Islet precursor cell (in vitro differentiated cells): Measurements from ENCODE around the gene ADGRE2.
"Not testable (repeated sequence)": the region's sequence is repeated elsewhere in the genome, so short reads cannot be mapped to it uniquely, and the experiment has no call there.

Source experiments
- DNase-seq: peaks from one replicate; pipeline ENCODE4 v3.0.0-alpha.2; 2018

The ADGRE2 gene

GRCh38 chr19:14777645-14778044 is 715 bp downstream of the ADGRE2 start:
- not testable (repeated sequence) for DNase-seq

DNA sequence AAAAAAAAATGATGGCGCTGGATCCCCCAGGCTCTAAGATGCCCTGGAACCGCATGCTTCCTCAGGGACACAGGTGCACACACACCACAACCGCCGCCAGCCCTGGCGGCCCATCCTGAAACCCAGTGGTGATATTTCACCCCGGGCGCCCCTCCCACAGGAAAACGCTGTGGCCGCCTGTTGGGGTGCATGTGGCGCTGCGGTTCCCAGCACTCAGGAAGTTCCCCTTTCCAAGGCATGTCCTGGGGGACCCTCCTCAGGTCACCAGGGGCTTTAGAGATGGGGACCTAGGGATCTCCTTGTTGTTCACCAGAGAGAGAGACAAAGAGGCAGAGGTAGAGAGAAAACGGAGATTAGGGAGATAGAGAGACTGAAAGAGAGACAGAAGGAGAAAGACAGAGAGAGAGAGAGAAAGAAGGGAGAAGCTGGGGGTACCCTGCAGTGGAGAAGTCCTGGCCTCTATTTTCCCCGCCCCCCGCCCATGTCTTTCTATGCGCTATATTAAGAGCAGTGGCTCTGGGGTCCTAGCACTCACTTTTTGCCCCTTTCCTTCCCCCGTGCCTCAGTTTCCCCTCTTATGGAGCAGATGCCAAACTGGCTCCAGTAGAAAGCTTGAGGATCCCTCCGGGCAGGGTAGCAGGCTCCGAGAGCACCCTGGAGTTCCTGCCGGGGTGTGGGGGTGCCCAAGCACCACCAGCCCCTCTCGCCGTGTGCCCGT is 2.3 kb downstream of the ADGRE2 start:
- peak; percentile 28 for DNase-seq

- DNase-seq = not testable (repeated sequence)
Observed at GRCh38 chr19:14775326-14775725, 3.0 kb downstream of the ADGRE2 start.

- DNase-seq = peak; percentile 22
Observed at GRCh38 chr19:14774373-14774772, 4.0 kb downstream of the ADGRE2 start.

- peak; percentile 30 for DNase-seq
Observed at GRCh38 chr19:14773722-14774121, 4.6 kb downstream of the ADGRE2 start.

GRCh38 chr19:14772995-14773394 is 5.4 kb downstream of the ADGRE2 start:
- peak; percentile 1 for DNase-seq

DNA sequence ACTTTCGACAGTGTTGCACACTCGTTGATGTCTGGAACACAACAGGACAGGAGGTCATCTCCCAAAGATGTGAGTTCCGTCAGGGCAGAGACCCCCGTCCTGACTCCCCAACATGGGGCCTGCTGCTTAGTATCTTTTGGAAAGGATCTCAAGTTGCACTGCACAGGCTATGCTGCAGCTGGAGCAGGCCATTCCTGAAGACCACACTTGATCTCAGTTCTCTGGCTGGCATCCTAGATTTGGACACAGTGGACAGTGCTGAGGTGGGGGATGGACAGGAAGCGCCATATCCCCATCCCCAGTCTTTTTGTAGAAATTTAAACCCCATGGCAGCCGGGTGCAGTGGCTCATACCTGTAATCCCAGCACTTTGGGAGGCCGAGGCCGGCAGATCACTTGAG is 5.9 kb downstream of the ADGRE2 start:
- no peak for DNase-seq

GRCh38 chr19:14770944-14771839 is 7.2 kb downstream of the ADGRE2 start:
- peak; percentile 45 for DNase-seq

- peak; percentile 26 for DNase-seq
Observed at GRCh38 chr19:14770136-14770535, 8.2 kb downstream of the ADGRE2 start.

DNA sequence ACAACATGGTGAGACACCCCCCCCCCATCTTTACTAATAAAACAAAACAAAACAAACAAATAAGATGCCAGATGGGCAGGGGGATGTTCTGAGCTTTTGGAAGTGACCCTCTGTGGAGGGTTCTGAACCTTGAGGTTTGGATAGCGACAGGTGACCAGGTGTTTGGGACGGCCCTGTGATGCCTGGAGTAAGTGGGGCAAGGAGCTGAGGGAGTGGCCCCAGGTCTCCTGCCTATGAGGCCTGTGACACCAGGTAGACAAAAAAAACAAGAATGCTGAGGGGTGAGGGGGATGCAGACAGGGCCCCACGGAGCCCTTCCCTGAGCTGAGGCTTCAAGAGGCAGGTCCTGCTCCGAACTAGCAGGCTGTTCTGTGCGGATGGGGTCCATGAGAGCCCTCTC is 9.2 kb downstream of the ADGRE2 start:
- DNase-seq = peak; percentile 29

DNA sequence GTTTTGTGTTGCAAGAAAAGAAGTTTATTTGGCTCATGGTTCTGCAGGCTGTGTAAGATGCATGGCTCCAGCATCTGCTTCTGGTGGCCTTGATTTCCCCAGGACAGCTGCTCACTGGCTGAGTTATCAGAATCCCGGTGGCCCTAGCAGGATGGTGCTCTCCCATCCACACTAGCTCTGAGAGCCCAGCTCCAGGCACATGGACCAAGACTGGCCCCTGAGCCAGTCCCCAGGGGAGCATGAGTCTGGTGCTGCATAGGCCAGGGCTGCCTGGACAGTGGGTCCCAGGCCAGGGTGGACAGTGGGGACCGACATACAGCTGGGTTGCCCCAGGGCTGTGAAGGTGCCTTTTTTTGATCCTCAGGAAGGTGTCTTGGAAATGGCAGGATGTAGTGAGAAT is 10.4 kb downstream of the ADGRE2 start:
- no peak for DNase-seq

GRCh38 chr19:14767466-14767971 is 10.8 kb downstream of the ADGRE2 start:
- no peak for DNase-seq

GRCh38 chr19:14765841-14766240 is 12.5 kb downstream of the ADGRE2 start:
- not testable (repeated sequence) for DNase-seq

GRCh38 chr19:14765403-14765802 is 13.0 kb downstream of the ADGRE2 start:
- DNase-seq = not testable (repeated sequence)

- no peak for DNase-seq
Observed at GRCh38 chr19:14764401-14764800, 14.0 kb downstream of the ADGRE2 start.

DNA sequence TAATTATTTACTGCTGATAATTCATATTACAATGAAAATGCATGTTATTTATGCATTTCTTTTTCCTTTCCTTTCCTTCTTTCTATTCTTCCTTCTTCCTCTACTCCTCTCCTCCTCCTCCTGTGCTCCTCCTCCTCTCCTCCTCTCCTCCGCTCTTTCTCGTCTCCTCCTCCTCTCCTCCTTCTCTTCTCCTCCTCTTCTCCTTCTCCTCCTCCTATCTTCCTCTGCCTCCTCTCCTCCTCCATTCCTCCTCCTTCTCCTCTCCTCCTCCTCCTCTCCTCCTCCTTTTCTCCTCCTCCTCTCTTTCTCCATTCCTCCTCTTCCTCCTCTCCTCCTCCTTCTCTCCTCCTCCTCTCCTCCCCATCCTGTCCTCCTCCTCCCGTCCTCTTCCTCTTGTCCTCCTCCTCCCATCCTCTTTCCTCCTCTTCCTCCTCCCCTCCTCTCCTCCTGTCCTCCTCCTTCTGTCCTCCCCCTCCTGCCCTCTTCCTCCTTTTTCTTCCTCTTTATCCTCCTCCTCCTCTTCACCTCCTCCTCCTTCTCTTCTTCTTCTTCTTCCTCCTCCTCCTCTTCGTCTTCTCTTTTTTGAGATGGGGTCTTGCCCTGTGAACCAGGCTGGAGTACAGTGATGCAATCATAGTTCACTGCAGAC is 14.7 kb downstream of the ADGRE2 start:
- DNase-seq = no peak

- DNase-seq = no peak
Observed at GRCh38 chr19:14762111-14762510, 16.2 kb downstream of the ADGRE2 start.

DNA sequence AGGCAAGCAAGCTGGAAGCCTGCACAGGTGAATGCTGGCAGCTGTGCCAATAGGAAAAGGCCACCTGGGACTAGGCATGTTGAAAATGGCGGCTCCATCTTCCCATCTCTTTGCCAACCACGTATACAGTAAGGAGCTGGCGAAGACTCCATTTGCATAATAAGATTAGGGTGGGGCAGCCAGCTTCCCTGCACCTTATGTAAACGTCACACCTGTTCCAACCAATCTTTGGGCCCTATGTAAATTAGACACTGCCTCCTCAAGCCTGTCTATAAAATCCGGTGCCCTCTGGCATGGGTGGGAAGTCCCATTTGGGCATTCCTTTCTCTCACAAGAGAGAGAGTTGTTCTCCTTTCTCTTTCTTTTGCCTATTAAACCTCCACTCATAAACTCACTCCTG is 16.8 kb downstream of the ADGRE2 start:
- no peak for DNase-seq

DNA sequence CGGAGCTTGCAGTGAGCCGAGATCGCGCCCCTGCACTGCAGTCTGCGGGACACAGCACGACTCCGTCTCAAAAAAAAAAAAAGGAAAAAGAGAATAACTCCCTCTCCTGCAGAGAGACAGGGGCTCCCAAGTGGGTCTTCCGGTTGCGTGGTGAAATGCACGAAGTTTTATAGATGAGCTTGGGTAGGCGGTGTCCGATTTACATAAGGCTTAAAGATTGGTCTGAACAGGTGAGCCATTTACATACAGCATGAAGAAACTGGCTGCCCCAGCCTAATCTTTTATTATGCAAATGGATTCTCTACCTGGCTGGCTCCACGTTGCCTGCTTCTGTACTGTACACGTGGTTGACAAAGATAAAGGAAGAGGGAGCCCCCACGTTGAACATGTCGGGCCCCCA is 19.5 kb downstream of the ADGRE2 start:
- peak; percentile 75 for DNase-seq

DNA sequence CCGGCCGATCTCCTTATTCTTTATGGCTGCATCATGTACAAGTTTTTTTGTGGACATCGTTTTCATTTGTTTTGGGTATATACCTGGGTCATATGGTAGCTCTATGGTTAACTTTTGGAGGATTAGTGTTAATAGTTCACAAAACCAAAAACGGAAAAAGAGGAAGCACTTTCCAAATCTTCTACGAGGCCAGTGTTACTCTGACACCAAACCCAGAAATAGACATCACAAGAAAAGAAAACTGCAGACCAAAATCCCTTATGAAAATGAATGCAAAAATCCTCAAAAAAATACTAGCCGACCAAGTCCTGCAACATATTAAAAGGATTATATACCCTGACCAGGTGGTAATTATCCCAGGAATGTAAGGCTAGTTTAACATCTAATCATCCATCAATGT is 29.8 kb downstream of the ADGRE2 start:
- DNase-seq = no peak

DNA sequence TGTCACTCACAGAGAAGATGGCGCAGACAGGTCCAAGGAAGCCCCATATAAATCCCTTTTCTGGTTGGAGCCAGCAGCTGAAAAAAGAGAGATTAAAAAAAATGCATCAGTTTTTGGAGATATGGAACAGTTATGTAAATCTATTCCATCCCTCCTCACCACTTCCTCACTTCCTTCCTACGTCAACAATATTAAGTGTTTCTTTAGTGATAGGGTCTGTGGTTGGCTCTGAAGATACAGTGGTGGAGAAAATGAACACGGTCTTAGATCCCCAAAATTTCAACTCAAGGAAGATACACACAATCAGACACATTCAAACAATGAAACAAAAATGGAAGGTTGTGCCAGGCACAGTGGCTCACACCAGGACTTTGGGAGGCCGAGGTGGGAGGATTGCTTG is 31.5 kb downstream of the ADGRE2 start:
- no peak for DNase-seq

GRCh38 chr19:14735915-14736314 is 42.4 kb downstream of the ADGRE2 start:
- DNase-seq = no peak

DNA sequence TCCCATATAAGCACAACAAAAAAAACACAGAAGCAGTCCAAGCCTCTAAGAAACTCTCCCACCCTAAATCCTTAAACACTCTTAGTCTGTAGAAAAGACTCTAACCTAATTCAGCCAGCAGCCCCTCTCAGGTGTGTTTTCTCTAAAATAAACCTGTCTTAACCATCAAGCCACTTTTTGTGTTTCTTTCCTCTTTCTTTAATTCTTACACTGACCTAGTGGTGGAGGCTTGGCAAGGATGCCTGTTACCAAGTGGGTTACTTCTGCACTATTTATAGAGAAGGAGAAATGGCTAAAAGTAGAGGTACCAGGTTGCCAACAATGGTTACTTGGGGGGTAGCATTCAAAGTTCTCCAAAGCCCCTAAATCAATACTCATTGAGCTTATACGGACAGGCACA is 44.8 kb downstream of the ADGRE2 start:
- no peak for DNase-seq
